HuH-7 (cell line): ENCODE results near the gene TBC1D22A.
"Not testable (repeated sequence)": the region's sequence is repeated elsewhere in the genome, so short reads cannot be mapped to it uniquely, and the experiment has no call there.

Experiments
- DNase-seq: peaks from one replicate; pipeline ENCODE4 v3.0.0; 2011; ENCODE audit warnings: low spot score

TBC1D22A gene

GRCh38 chr22:46762238-46763050 is at the start of gene TBC1D22A:
Gene TBC1D22A, plus strand, starts transcription at chr22:46762650. Its CDS starts 137 bp downstream, at chr22:46762787.
- DNase-seq = peak; percentile 96

GRCh38 chr22:46714550-46714949 is 47.9 kb upstream of the TBC1D22A start:
- DNase-seq = no peak

- DNase-seq = no peak
Observed at GRCh38 chr22:46719921-46720320, 42.5 kb upstream of the TBC1D22A start.

- DNase-seq = no peak
Observed at GRCh38 chr22:46721501-46722085, 40.9 kb upstream of the TBC1D22A start.

GRCh38 chr22:46723882-46724281 is 38.6 kb upstream of the TBC1D22A start:
- no peak for DNase-seq

GRCh38 chr22:46725096-46725495 is 37.4 kb upstream of the TBC1D22A start:
- no peak for DNase-seq

- no peak for DNase-seq
Observed at GRCh38 chr22:46726066-46726985, 36.1 kb upstream of the TBC1D22A start.

- DNase-seq = no peak
Observed at GRCh38 chr22:46726986-46727317, 35.5 kb upstream of the TBC1D22A start.

- DNase-seq = no peak
Observed at GRCh38 chr22:46727813-46728364, 34.6 kb upstream of the TBC1D22A start.

GRCh38 chr22:46728470-46728869 is 34.0 kb upstream of the TBC1D22A start:
- DNase-seq = no peak

GRCh38 chr22:46730568-46731245 is 31.7 kb upstream of the TBC1D22A start:
- no peak for DNase-seq

GRCh38 chr22:46731246-46732040 is 31.0 kb upstream of the TBC1D22A start:
- DNase-seq = no peak

GRCh38 chr22:46732041-46732379 is 30.4 kb upstream of the TBC1D22A start:
- DNase-seq = no peak

- no peak for DNase-seq
Observed at GRCh38 chr22:46732513-46732912, 29.9 kb upstream of the TBC1D22A start.

GRCh38 chr22:46734213-46734722 is 28.2 kb upstream of the TBC1D22A start:
- DNase-seq = not testable (repeated sequence)

- DNase-seq = no peak
Observed at GRCh38 chr22:46734830-46735453, 27.5 kb upstream of the TBC1D22A start.

GRCh38 chr22:46735747-46736608 is 26.5 kb upstream of the TBC1D22A start:
- no peak for DNase-seq

- DNase-seq = no peak
Observed at GRCh38 chr22:46736705-46737104, 25.7 kb upstream of the TBC1D22A start.
